Measurements from ENCODE around the gene KRT86.

DNA sequence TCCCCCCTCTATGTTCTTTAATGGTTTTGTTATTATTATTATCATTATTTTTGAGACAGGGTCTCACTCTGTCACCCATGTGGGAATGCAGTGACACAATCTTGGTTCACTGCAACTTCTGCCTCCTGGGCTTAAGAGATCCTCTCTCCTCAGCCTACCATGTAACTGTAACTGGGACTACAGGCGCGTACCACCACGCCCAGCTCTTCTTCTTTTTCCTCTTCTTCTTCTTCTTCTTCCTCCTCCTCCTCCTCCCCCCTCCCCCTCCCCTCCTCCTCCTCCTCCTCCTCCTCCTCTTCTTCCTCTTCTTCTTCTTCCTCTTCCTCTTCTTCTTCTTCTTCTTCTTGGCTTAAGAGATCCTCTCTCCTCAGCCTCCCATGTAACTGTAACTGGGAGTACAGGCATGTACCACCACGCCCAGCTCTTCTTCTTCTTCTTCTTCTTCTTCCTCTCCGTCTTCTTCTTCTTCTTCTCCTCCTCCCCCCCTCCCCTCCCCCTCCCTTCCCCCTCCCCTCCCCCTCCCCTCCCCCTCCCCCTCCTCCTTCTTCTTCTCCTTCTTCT, 46.8 kb upstream of the KRT86 start:
- TF ChIP-seq, protein P1, sequence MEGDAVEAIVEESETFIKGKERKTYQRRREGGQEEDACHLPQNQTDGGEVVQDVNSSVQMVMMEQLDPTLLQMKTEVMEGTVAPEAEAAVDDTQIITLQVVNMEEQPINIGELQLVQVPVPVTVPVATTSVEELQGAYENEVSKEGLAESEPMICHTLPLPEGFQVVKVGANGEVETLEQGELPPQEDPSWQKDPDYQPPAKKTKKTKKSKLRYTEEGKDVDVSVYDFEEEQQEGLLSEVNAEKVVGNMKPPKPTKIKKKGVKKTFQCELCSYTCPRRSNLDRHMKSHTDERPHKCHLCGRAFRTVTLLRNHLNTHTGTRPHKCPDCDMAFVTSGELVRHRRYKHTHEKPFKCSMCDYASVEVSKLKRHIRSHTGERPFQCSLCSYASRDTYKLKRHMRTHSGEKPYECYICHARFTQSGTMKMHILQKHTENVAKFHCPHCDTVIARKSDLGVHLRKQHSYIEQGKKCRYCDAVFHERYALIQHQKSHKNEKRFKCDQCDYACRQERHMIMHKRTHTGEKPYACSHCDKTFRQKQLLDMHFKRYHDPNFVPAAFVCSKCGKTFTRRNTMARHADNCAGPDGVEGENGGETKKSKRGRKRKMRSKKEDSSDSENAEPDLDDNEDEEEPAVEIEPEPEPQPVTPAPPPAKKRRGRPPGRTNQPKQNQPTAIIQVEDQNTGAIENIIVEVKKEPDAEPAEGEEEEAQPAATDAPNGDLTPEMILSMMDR (IDR thresholded peaks at IDR 0.05; ENCODE audit: low read depth, low read length): no peak
- TF ChIP-seq, protein P2, sequence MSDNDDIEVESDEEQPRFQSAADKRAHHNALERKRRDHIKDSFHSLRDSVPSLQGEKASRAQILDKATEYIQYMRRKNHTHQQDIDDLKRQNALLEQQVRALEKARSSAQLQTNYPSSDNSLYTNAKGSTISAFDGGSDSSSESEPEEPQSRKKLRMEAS (IDR thresholded peaks at IDR 0.05; ENCODE audit: low read depth, low read length): no peak

Measured in NB4 (cell line).